ENCODE measurements around the gene ELMO3. TPM values are rescaled to one million over a fixed set of nuclear protein-coding genes. Genes with fewer than 3 reads are reported as not detected.

ELMO3 gene
- total RNA-seq, 1 donor from 2014 or later: 4.5 TPM

- Mint-ChIP-seq H3K9me3 (no peaks in the 10 kb centered on the region), H3K4me1 (peaks cover 15% of the 10 kb centered on the region), H3K27ac (ENCODE audit: unreplicated experiment) (no peak overlapping the region)
Measured at GRCh38 chr16:67157106-67157748, 41.7 kb upstream of the ELMO3 start.

GRCh38 chr16:67157892-67158635 is 40.9 kb upstream of the ELMO3 start:
- H3K27ac Mint-ChIP-seq (ENCODE audit: unreplicated experiment): no peak overlapping the region
- DNase-seq (ENCODE audit: low read depth, low spot score): no peak

More at GRCh38 chr16:67157106-67157748, 41.7 kb upstream of the ELMO3 start:
- Mint-ChIP-seq H3K36me3 (ENCODE audit: low read depth) (no peaks in the 10 kb centered on the region), H3K4me3 (peak overlapping the region; percentile 54), H3K27me3 (ENCODE audit: low read depth) (peaks cover 95% of the 10 kb centered on the region)
- TF ChIP-seq CTCF (conservative IDR thresholded peaks at IDR 0.05): no peak
- DNase-seq (ENCODE audit: low read depth, low spot score): no peak

GRCh38 chr16:67158637-67159600 is 40.0 kb upstream of the ELMO3 start:
- H3K27me3 Mint-ChIP-seq (ENCODE audit: low read depth): peaks cover 95% of the 10 kb centered on the region
- no peaks in the 10 kb centered on the region for H3K36me3 Mint-ChIP-seq (ENCODE audit: low read depth)
- peak overlapping the region; percentile 54 for H3K4me3 Mint-ChIP-seq
- no peak for TF ChIP-seq CTCF (conservative IDR thresholded peaks at IDR 0.05)
- H3K27ac Mint-ChIP-seq (ENCODE audit: unreplicated experiment): no peak overlapping the region
- H3K9me3 Mint-ChIP-seq: no peaks in the 10 kb centered on the region
- DNase-seq (ENCODE audit: low read depth, low spot score): no peak
- H3K4me1 Mint-ChIP-seq: peaks cover 15% of the 10 kb centered on the region

More at GRCh38 chr16:67157892-67158635, 40.9 kb upstream of the ELMO3 start:
- Mint-ChIP-seq H3K36me3 (ENCODE audit: low read depth) (no peaks in the 10 kb centered on the region), H3K4me3 (peak overlapping the region; percentile 54), H3K9me3 (no peaks in the 10 kb centered on the region), H3K4me1 (peaks cover 15% of the 10 kb centered on the region), H3K27me3 (ENCODE audit: low read depth) (peaks cover 95% of the 10 kb centered on the region)
- TF ChIP-seq CTCF (conservative IDR thresholded peaks at IDR 0.05): no peak

- DNase-seq (ENCODE audit: low read depth, low spot score): no peak
- Mint-ChIP-seq H3K4me3 (peak overlapping the region; percentile 64), H3K4me1 (peaks cover 15% of the 10 kb centered on the region), H3K36me3 (ENCODE audit: low read depth) (no peaks in the 10 kb centered on the region), H3K27ac (ENCODE audit: unreplicated experiment) (no peak overlapping the region), H3K9me3 (no peaks in the 10 kb centered on the region), H3K27me3 (ENCODE audit: low read depth) (peaks cover 97% of the 10 kb centered on the region)
- TF ChIP-seq CTCF (conservative IDR thresholded peaks at IDR 0.05): no peak
Measured at GRCh38 chr16:67161595-67162058, 37.3 kb upstream of the ELMO3 start.

GRCh38 chr16:67162506-67163163 is 36.3 kb upstream of the ELMO3 start:
- Mint-ChIP-seq H3K27me3 (ENCODE audit: low read depth) (peaks cover 97% of the 10 kb centered on the region), H3K27ac (ENCODE audit: unreplicated experiment) (no peak overlapping the region), H3K9me3 (no peaks in the 10 kb centered on the region), H3K36me3 (ENCODE audit: low read depth) (no peaks in the 10 kb centered on the region), H3K4me3 (peak overlapping the region; percentile 64), H3K4me1 (peaks cover 15% of the 10 kb centered on the region)
- no peak for DNase-seq (ENCODE audit: low read depth, low spot score)
- TF ChIP-seq CTCF (conservative IDR thresholded peaks at IDR 0.05): no peak
